RPMI8226 (cell line): ENCODE results near the gene SLC4A1AP.
"Not testable (repeated sequence)": the region's sequence is repeated elsewhere in the genome, so short reads cannot be mapped to it uniquely, and the experiment has no call there.

Experiments
- DNase-seq: peaks from one replicate; pipeline ENCODE4 v3.0.0-alpha.2; 2015

The SLC4A1AP gene

DNA sequence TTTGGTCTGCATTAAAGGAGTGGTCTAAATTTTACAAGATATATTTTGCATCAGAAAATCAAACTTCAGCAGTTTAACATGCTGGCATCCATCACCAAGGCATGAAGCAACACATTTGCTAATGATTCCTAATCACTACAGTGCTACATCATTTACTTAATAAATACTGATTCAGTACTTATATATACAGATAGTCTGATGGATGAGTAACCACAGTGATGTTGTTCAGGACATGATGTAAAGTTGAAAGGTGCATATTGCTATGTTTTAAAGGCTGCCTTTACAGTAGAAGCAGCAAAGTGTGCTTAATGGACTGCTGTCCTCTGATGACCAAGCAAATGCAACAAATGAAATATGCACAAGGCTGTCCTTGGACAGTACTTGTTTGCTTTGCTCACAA lies 11.3 kb upstream of the SLC4A1AP start:
- DNase-seq, result no peak

DNA sequence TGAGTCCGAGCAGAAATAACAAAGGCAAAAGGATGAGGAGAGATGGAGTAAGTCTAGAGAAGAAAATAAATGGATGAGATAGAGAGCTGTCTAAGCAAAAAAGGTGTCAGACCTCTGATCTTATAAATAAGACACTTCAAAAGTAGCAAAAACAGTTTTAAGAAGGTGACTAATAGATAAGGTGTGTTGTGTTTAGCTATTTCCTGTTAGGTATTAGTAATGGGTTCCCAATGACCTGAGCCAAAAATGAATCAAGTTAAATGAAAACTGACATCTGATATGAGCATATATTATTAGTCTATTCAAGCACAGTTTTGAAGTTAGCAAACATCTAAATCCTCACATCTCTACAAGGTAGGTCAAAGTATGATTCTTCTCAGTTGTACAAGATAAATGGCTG lies 10.9 kb upstream of the SLC4A1AP start:
- DNase-seq, result no peak

GRCh38 chr2:27653397-27653796 lies 10.3 kb upstream of the SLC4A1AP start:
- no peak for DNase-seq

GRCh38 chr2:27655155-27655951 lies 8.3 kb upstream of the SLC4A1AP start:
- no peak for DNase-seq

- no peak for DNase-seq
These were observed 2.3 kb upstream of the SLC4A1AP start for GRCh38 chr2:27661371-27661770.

DNA sequence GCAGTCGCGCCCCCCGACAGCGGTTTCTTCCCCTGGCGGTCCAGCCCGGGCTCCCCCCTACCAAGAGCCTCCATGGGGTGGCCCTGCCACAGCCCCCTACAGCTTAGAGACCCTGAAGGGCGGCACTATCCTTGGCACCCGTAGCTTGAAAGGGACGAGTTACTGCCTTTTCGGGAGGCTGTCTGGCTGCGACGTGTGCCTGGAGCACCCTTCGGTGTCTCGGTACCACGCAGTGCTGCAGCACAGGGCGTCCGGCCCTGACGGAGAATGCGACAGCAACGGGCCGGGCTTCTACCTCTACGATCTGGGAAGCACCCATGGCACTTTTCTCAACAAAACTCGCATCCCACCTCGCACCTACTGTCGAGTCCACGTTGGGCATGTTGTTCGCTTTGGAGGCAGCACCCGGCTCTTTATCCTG lies 475 bp downstream of the SLC4A1AP start:
- peak; percentile 7 for DNase-seq

GRCh38 chr2:27664622-27665363 lies 1.1 kb downstream of the SLC4A1AP start:
- DNase-seq, result no peak

- DNase-seq, result no peak
These were observed 3.8 kb downstream of the SLC4A1AP start for GRCh38 chr2:27667446-27667845.

DNA sequence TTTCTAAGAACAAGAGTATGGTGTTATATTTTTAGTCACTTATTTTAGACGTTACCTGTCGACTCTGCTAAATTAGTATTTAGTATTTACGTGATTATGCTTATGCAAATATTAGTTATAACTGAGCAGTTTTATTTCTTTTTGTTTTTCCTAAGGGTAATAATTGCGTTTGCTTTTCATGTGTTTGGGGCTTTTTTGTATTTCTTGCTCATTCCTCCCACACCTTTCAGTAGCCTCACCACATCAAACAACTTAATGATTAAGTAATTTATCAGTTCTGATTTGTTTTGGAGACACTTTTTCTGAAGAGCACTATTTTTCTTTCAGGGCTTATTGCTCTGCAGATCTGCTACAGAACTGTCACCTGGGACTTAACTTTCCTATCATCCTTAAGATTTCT lies 7.5 kb downstream of the SLC4A1AP start:
- no peak for DNase-seq

GRCh38 chr2:27672723-27673486 lies 9.2 kb downstream of the SLC4A1AP start:
- no peak for DNase-seq

- no peak for DNase-seq
These were observed 16.9 kb downstream of the SLC4A1AP start for GRCh38 chr2:27680571-27680970.

DNA sequence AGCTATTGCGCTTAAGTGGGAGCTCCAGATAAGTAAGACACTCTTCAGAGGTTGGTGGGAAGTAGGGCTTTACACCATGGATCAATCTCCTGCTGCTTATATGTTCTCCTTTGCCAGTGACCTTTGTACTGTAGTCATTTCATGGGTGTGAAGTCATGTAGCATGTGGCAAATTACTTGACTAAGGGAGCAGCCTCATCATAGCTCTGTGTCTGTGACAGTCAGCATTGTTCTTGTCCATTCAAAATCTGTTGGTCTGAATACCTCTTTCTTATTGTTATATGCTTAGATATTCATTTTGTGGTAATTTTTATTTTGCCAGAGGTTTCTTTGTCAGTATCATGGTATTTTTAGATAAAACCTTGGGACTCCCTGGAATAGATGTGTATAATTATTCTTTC lies 18.2 kb downstream of the SLC4A1AP start:
- no peak for DNase-seq

DNA sequence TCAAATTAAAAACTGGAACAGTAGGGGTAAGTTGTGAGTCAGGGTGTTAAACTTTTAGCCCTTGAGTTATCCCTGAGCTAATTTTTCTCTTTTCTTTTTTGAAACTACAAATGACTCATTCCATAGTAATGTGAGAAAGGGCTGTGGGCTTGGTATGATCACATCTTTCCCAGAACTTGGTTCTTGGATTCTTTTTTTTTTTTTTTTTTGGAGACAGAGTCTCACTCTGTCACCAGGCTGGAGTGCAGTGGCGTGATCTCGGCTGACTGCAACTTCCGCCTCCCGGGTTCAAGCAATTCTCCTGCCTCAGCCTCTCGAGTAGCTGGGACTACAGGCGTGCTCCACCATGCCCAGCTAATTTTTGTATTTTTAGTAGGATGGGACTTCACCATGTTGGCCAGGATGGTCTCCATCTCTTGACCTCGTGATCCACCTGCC lies 18.7 kb downstream of the SLC4A1AP start:
- not testable (repeated sequence) for DNase-seq

GRCh38 chr2:27683390-27684071 lies 19.8 kb downstream of the SLC4A1AP start:
- DNase-seq, result peak; percentile 94

GRCh38 chr2:27685006-27685405 lies 21.3 kb downstream of the SLC4A1AP start:
- DNase-seq, result not testable (repeated sequence)

DNA sequence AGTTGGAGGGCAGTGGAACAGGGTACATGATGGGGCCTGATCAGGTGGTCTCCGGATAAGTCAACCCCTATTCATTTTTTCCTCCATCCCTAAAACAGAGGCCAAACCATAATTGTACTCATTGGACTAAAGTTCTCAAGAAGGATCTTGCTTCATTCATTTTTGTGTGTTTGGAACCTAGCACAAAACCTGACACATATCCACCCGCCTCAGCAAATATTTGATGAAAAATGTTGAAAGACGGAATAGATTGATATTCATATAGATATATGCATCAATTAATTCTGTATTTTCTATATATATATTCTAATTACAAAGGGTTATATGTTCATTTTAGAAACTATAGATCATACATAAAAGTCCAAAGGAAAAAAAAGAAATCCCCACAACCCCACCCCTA lies 21.9 kb downstream of the SLC4A1AP start:
- no peak for DNase-seq

GRCh38 chr2:27687232-27687631 lies 23.5 kb downstream of the SLC4A1AP start:
- no peak for DNase-seq

DNA sequence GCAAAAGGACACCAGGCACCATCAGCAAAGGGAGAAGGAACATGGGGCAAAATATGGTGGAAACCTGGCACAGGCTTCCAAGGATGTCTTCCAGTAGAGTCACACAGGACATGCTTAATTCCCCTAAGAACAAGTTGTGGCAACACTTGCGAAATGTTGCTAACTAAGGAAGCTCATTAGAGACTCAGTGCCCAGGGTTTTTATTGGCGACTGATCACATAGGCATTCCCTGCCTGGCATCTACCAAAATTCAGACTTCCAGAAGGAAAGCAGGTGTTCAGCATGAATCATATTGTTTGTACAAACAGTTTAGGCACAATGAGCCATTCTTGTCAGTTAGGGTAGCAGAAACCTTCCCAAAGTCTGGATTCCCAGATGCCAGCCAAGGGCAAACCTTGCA lies 25.7 kb downstream of the SLC4A1AP start:
- no peak for DNase-seq

GRCh38 chr2:27690052-27690451 lies 26.4 kb downstream of the SLC4A1AP start:
- DNase-seq, result no peak

DNA sequence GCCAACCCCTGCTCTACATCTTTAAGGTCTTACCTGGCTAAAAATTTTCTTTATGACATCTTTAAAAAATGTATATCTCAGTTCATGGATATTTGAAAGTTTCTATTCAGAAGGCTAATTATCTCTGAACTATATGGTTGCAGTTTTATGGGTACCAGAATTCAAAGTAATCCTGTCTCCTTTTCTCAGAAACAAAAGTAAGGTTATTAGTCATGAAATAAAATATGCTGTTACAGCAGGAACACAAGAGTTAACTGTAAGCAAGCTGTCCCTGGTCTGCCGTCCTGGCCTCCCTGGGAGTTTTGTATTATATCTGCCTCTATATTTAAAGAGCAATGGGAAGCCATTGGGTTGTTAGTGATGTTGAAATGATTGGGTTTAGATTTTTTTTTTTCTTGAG lies 34.0 kb downstream of the SLC4A1AP start:
- DNase-seq, result no peak

- DNase-seq, result no peak
These were observed 38.0 kb downstream of the SLC4A1AP start for GRCh38 chr2:27701676-27702075.

GRCh38 chr2:27702302-27702701 lies 38.6 kb downstream of the SLC4A1AP start:
- no peak for DNase-seq
